ENCODE results near the gene UBQLN1.
"Not testable (repeated sequence)": the region's sequence is repeated elsewhere in the genome, so short reads cannot be mapped to it uniquely, and the experiment has no call there.

The UBQLN1 gene

GRCh38 chr9:83707768-83708514 is at the start of gene UBQLN1:
UBQLN1 (minus strand) TSS chr9:83707958; CDS start chr9:83707679, 279 bp downstream.
- DNase-seq (ENCODE audit: low spot score): peak; percentile 91

GRCh38 chr9:83754383-83754977 is 46.7 kb upstream of the UBQLN1 start:
- DNase-seq (ENCODE audit: low spot score): no peak

- DNase-seq (ENCODE audit: low spot score): no peak
These were observed 41.9 kb upstream of the UBQLN1 start for GRCh38 chr9:83749706-83750105.

DNA sequence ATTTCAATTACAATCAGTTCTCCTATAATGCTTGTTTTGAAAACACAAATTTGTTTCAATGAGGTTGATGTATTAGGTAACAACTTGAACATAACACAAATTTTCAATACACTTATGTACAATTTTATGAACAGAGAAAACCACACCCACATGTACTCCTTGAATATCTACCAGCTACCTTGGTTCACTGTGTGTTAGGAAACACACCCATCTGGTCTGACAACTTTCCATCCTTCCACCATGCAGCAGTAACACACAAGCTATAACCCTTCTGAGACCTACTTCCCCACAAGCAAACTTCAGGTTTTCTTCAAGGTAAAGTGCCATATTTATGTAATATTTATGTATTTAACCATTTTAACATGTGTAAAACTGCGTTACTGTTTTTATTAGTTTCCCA is 36.4 kb upstream of the UBQLN1 start:
- no peak for DNase-seq (ENCODE audit: low spot score)

DNA sequence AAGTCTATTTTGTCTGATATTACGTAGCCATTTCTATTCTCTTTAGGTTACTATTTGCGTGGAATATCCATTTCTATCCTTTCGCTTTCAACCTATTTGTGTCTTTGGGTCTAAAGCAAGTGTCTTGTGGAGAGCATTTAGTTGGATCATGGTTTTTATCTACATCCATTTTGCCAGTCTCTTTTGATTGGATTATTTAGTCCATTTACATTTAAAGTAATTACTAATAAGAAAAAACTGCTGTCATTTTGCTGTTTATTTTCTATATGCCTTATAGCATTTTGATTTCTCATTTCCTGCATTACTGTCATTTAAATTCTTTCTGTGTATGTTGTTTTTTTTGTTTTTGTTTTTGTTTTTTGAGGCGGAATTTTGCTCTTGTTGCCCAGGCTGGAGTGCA is 26.0 kb upstream of the UBQLN1 start:
- DNase-seq (ENCODE audit: low spot score): no peak

DNA sequence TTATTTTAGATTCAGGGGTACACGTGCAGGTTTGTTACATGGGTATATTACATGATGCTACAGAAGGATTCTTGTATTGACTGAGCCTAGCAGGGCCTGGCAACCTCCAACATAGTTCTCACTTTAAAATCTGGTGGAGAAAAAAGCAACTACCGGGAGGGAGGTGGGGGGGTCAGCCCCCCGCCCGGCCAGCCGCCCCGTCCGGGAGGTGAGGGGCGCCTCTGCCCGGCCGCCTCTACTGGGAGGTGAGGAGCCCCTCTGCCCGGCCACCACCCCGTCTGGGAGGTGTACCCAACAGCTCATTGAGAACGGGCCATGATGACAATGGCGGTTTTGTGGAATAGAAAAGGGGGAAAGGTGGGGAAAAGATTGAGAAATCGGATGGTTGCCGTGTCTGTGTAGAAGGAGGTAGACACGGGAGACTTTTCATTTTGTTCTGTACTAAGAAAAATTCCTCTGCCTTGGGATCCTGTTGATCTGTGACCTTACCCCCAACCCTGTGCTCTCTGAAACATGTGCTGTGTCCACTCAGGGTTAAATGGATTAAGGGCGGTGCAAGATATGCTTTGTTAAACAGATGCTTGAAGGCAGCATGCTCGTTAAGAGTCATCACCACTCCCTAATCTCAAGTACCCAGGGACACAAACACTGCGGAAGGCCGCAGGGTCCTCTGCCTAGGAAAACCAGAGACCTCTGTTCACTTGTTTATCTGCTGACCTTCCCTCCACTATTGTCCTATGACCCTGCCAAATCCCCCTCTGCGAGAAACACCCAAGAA is 21.0 kb upstream of the UBQLN1 start:
- not testable (repeated sequence) for DNase-seq (ENCODE audit: low spot score)

- DNase-seq (ENCODE audit: low spot score): no peak
These were observed 16.7 kb upstream of the UBQLN1 start for GRCh38 chr9:83724436-83724835.

DNA sequence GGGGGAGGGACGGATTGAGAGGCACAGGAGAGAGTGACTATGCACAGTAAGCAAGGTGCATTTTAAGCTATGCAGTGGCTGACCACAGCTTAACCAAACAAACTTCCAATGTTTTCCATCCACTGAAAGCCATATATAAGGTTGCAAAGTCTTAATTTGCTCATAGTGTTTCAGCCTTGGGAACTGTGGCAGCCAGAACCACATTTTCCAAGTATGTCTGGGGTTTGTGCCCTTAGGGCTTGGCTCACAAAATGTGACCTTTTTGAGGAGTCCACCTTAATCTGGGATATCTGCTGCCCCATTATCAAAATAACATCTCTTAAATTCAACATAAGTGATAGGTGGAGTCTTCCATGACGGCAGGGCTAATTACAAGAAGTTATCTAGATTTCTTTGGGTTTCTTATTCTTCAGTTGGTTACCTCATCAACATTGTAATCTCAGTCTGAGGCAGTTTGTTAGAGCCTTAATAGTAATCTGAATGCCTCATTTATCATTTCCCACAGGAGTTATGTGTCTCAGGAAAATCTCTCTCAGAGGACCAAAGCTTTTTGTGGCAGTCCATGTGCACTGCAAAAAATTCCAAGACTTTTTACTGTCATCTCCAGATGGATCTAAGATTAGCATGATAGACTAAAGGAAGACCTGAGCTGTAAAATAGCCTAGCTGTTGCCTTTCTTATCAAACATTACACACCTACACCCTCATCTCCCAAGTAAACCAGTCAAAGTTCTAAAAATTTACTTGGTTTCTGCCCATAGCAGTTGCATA is 15.2 kb upstream of the UBQLN1 start:
- no peak for DNase-seq (ENCODE audit: low spot score)

GRCh38 chr9:83721509-83721908 is 13.8 kb upstream of the UBQLN1 start:
- no peak for DNase-seq (ENCODE audit: low spot score)

DNA sequence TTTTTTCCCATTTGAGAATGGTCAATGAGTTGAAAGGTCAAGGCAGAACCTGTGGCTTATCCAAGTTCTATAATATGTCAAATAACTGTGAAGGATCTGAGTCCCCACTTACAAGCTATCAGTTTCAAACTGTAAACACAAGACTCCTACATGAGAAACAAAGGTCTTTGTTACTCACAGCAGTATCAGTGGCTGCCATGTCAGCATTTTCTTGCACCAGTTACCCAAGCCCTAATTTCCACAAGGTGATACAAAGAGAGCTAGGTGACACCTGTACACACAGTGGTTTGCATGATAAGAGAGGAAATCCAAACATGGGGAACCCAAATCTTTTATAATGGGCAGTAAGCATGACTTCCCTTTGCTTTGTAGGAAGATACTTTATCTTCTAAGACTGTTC is 8.0 kb upstream of the UBQLN1 start:
- DNase-seq (ENCODE audit: low spot score): no peak

- no peak for DNase-seq (ENCODE audit: low spot score)
These were observed 7.5 kb upstream of the UBQLN1 start for GRCh38 chr9:83715221-83715620.

DNA sequence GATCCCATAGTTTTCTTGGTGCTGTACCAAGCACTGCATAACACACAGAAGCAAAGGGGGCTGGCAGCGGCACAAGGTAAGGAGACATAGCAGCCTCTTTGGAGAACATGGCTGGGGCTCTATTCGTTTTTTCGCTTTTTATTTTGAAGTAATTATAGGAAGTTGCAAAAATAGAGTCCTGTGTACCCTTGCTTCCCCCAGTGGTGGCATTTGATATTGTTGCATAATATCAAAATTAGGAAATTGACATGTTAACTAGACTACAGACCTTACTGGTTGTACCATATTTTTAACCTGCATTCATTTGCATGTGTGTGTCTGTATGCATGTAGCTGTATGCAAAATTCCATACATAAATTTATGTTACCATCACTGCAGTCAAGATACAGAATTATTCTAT is 6.6 kb upstream of the UBQLN1 start:
- no peak for DNase-seq (ENCODE audit: low spot score)

DNA sequence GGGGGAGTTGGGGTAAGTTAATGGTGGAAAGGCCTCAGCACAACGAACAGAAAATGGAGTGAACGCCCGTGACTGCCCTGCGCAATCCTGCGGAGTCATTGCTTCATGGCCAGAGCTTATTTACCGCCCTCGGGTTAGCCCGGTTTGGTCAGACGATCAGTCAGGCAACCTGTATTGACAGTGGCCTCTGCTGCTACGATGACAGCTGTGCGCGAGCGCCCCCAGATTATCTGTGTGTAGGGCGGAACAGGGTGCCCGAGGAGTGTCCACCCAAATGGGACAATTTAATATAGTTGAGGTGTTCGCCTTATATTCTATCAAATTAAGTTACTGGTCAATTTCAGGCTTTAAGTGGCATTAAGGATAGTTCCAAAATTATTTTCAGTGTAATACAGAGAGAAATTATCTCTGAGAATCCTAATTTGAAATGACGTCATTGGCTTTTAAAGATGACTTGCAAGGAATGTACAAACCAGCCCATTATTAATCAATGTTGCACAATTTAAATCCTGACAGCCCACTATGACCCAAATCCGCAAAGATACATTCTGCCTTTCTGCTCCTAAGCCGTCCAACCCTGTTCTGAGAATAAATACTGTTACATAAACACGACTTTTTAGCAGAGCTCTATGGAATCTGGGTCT is 879 bp upstream of the UBQLN1 start:
- peak; percentile 41 for DNase-seq (ENCODE audit: low spot score)

- no peak for DNase-seq (ENCODE audit: low spot score)
These were observed 315 bp downstream of the UBQLN1 start for GRCh38 chr9:83707518-83707767.

DNA sequence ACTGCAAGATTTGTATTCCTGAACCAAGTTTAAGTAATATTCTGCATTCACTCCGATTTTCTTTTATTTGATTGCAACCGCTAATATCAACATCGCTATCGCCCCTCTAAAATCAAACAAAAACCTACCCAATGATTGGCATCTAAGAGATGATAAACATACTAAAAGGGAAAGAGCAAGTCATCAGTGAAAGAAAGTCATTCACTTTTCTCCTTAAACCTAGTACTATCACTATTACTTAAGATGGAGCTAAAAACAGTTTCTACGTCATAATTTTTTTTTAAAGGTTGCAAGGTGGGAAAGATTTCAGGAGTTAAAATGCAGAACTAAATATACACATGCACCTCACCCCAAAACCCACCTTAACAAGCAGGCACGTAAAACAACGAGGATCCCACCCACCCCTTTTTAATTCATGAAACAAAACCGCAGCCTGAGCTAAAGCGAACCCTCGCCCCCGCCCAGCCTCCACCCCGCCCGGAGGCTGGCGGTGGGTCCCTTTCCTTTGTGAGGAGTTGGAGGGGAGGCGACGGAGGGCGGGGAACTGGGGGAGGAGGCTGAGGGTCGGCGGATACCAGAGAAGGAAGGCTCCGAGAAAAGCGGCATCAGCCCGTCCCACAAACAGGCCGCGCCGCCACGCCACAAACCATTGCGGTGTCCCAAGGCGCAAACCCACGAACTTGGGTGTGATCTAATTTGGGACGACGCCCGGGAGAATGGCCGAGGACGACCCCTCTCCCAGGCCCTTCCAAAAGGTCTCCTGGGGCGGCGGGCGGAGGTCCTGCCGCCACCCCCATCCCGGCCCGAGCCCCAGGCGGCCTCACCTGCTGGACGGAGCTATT is 861 bp downstream of the UBQLN1 start:
- peak; percentile 5 for DNase-seq (ENCODE audit: low spot score)

GRCh38 chr9:83705219-83705651 is 2.5 kb downstream of the UBQLN1 start:
- DNase-seq (ENCODE audit: low spot score): not testable (repeated sequence)

GRCh38 chr9:83701769-83702168 is 6.0 kb downstream of the UBQLN1 start:
- DNase-seq (ENCODE audit: low spot score): peak; percentile 15

- no peak for DNase-seq (ENCODE audit: low spot score)
These were observed 6.5 kb downstream of the UBQLN1 start for GRCh38 chr9:83701286-83701685.

GRCh38 chr9:83699615-83700014 is 8.1 kb downstream of the UBQLN1 start:
- no peak for DNase-seq (ENCODE audit: low spot score)

GRCh38 chr9:83698976-83699585 is 8.7 kb downstream of the UBQLN1 start:
- no peak for DNase-seq (ENCODE audit: low spot score)

- DNase-seq (ENCODE audit: low spot score): no peak
These were observed 16.3 kb downstream of the UBQLN1 start for GRCh38 chr9:83691492-83691891.
